ENCODE measurements around the gene ANO9. TPM values are rescaled to one million over a fixed set of nuclear protein-coding genes. Genes with fewer than 3 reads are reported as not detected.
A peak's percentile ranks its signal among the peaks of the same experiment; 100 is the strongest.
"Not testable (repeated sequence)": the region's sequence is repeated elsewhere in the genome, so short reads cannot be mapped to it uniquely, and the experiment has no call there.

ANO9 gene
- polyA plus RNA-seq, 1 donor from 2014 or later: 4.9 TPM

DNA sequence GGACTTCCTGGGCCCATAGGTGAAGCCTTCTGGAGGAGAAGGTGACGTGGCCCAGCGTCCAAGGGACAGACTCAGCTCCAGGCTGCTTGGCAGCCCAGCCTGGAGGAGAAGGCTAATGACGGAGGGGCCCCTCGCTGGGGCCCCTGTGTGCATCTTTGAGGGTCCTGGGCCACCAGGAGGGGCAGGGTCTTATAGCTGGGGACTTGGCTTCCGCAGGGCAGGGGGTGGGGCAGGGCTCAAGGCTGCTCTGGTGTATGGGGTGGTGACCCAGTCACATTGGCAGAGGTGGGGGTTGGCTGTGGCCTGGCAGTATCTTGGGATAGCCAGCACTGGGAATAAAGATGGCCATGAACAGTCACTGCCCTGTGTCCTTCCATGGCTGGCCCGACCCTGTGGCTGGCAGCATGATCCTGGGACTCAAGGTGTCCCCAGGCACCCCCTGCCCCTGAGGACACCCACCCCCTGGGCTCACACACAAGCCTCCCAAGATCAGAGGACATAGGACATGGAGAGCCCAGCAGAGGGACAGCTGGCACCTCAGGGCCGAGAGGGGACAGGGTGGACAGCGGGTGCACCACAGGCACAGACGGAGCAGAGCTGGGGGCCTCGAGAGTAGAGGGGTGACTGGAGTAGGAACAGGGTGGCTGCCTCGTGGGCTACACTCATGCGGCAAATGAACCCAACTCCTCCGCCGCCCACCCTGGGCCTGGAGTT, 37.1 kb downstream of the ANO9 start:
- Mint-ChIP-seq H3K27me3 (peaks cover 7% of the 10 kb centered on the region), H3K27ac (peak overlapping the region in 1 of 3 donors; percentile 64), H3K36me3 (peaks cover 1% of the 10 kb centered on the region), H3K4me1 (peaks cover 0 to 2% (median under 1%) of the 10 kb centered on the region in 3 donors), H3K4me3 (peak overlapping the region in 1 of 4 donors; percentile 45), H3K9me3 (no peaks in the 10 kb centered on the region)

DNA sequence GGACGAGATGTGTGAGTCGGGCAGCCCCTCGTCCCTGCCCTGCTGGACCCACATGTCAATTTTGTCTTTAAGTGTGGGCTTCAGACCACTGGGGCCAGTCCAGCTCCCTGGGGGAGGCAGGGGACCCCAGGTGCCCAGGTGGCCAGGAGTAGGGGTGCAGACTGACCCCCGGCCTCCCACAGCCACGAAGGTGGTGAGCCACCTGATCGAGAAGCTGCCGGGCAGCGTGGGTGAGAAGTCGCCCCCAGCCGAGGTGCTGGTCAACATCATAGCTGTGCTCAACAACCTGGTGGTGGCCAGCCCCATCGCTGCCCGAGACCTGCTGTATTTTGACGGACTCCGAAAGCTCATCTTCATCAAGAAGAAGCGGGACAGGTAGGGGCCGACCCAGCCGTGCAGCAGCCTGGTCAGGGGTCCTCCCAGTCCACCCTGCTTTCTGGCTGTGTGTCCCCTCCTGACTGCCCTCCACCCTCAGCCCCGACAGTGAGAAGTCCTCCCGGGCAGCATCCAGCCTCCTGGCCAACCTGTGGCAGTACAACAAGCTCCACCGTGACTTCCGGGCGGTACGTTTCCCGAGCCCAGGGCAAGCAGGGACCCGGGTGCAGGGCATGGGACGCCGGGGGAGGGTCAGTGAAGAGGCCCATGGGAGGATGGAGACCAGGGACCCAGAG, 37.9 kb downstream of the ANO9 start:
- H3K4me1 Mint-ChIP-seq: peaks cover 0 to 2% (median 0%) of the 10 kb centered on the region in 3 donors
- no peak overlapping the region for H3K4me3 Mint-ChIP-seq
- H3K27me3 Mint-ChIP-seq: peaks cover 10% of the 10 kb centered on the region
- H3K9me3 Mint-ChIP-seq: no peaks in the 10 kb centered on the region
- H3K27ac Mint-ChIP-seq: peak overlapping the region in 1 of 3 donors; percentile 58
- peaks cover 1% of the 10 kb centered on the region for H3K36me3 Mint-ChIP-seq

DNA sequence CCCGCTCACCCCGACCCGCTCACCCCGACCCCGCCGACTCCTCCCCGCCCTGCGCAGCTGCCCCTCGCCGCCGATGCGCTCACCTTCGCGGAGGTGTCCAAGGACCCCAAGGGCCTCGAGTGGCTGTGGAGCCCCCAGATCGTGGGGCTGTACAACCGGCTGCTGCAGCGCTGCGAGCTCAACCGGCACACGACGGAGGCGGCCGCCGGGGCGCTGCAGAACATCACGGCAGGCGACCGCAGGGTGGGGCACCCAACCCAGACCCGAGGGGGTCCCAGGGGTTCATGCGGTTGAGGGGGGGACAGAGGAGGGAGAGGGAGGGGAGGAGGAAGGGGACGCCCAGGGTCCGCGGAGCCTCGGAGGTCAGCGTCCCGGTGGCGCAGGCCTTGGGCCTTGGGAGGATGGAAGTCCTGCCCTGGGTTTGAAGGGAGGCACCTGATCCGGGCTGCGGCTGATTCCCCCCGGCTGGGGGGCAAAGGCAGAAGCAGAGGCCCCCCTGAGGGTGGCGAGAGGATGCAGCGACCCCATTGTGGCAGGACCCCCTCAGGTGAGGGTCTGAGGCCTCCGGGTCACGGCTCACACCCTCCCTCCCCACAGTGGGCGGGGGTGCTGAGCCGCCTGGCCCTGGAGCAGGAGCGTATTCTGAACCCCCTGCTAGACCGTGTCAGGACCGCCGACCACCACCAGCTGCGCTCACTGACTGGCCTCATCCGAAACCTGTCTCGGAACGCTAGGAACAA, 38.6 kb downstream of the ANO9 start:
- H3K4me3 Mint-ChIP-seq: no peak overlapping the region
- peak overlapping the region in 1 of 3 donors; percentile 31 for H3K27ac Mint-ChIP-seq
- H3K4me1 Mint-ChIP-seq: peaks cover 0 to 2% (median 0%) of the 10 kb centered on the region in 3 donors
- H3K36me3 Mint-ChIP-seq: peaks cover 1% of the 10 kb centered on the region
- H3K9me3 Mint-ChIP-seq: no peaks in the 10 kb centered on the region
- peaks cover 10% of the 10 kb centered on the region for H3K27me3 Mint-ChIP-seq

DNA sequence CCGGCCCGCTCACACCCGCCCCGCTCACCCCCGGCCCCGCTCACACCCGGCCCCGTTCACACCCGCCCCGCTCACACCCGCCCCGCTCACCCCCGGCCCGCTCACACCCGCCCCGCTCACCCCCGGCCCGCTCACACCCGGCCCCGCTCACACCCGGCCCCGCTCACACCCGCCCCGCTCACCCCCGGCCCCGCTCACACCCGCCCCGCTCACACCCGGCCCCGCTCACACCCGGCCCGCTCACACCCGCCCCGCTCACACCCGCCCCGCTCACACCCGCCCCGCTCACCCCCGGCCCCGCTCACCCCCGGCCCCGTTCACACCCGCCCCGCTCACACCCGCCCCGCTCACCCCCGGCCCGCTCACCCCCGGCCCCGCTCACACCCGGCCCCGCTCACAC, 40.6 kb downstream of the ANO9 start:
- H3K9me3 Mint-ChIP-seq, H3K4me3 Mint-ChIP-seq, H3K4me1 Mint-ChIP-seq, H3K27ac Mint-ChIP-seq, H3K36me3 Mint-ChIP-seq: not testable (repeated sequence)
- H3K27me3 Mint-ChIP-seq: peaks cover 10% of the 10 kb centered on the region

DNA sequence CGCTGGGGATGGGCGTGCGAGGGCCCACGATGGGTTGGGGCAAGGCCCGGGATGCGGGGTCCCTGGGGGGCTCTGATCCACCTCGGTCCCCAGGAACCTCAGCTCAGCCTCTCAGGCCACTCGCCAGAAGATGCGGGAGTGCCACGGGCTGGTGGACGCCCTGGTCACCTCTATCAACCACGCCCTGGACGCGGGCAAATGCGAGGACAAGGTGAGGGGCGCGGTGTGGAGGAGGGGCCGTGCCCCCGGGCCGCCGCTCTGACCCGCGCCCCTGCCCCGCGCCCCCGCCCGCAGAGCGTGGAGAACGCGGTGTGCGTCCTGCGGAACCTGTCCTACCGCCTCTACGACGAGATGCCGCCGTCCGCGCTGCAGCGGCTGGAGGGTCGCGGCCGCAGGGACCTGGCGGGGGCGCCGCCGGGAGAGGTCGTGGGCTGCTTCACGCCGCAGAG, 41.5 kb downstream of the ANO9 start:
- Mint-ChIP-seq H3K4me3 (no peak overlapping the region), H3K36me3 (peaks cover under 1% of the 10 kb centered on the region), H3K27ac (no peak overlapping the region), H3K4me1 (peaks cover 0 to 2% (median 0%) of the 10 kb centered on the region in 3 donors), H3K9me3 (no peaks in the 10 kb centered on the region), H3K27me3 (peaks cover 10% of the 10 kb centered on the region)

DNA sequence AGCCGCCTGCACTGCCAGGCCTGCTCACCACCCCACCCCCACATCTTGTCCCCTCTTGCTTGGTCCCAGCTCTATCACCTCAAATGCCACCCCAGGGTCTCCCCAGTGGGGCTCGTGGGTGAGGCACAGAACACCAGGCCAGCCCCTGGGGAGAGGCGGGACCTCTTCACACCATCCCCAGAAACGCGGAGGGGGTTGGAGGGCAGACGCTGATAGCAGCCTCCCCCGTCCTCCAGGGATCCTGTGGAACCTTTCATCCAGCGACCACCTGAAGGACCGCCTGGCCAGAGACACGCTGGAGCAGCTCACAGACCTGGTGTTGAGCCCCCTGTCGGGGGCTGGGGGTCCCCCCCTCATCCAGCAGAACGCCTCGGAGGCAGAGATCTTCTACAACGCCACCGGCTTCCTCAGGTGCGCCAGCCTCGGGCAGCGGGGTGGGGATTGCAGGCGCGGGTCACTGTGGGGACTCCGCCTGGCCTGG, 42.0 kb downstream of the ANO9 start:
- Mint-ChIP-seq H3K36me3 (no peaks in the 10 kb centered on the region), H3K4me1 (peaks cover 0 to 2% (median 0%) of the 10 kb centered on the region in 3 donors), H3K27me3 (peaks cover 10% of the 10 kb centered on the region), H3K4me3 (no peak overlapping the region), H3K9me3 (no peaks in the 10 kb centered on the region), H3K27ac (no peak overlapping the region)

DNA sequence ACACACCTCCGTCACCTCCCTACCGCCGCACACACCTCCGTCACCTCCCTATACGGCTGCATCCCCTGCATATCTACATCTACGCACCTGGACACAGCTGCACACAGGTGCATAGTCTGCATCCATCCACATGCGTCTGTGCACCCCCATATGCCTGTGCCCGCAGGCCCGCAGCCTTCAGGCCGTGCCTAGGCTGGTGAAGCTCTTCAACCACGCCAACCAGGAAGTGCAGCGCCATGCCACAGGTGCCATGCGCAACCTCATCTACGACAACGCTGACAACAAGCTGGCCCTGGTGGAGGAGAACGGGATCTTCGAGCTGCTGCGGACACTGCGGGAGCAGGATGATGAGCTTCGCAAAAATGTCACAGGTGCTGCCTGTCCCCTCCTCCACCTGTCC, 43.0 kb downstream of the ANO9 start:
- H3K4me1 Mint-ChIP-seq: peaks cover 0 to 2% (median 0%) of the 10 kb centered on the region in 3 donors
- no peaks in the 10 kb centered on the region for H3K9me3 Mint-ChIP-seq
- H3K36me3 Mint-ChIP-seq: no peaks in the 10 kb centered on the region
- H3K4me3 Mint-ChIP-seq: no peak overlapping the region
- peak overlapping the region in 1 of 3 donors; percentile 42 for H3K27ac Mint-ChIP-seq
- peaks cover 5% of the 10 kb centered on the region for H3K27me3 Mint-ChIP-seq

DNA sequence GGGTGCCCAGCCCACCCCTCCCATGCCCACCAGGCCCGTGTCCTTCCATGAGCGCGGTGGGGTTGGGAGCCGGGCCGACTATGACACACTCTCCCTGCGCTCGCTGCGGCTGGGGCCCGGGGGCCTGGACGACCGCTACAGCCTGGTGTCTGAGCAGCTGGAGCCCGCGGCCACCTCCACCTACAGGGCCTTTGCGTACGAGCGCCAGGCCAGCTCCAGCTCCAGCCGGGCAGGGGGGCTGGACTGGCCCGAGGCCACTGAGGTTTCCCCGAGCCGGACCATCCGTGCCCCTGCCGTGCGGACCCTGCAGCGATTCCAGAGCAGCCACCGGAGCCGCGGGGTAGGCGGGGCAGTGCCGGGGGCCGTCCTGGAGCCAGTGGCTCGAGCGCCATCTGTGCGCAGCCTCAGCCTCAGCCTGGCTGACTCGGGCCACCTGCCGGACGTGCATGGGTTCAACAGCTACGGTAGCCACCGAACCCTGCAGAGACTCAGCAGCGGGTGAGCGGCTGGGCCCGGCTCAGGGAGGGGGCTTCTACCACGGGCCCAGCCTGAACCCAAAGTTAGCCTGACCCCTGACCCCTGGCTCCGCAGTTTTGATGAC, 44.8 kb downstream of the ANO9 start:
- Mint-ChIP-seq H3K27me3 (peaks cover 5% of the 10 kb centered on the region), H3K36me3 (no peaks in the 10 kb centered on the region), H3K4me3 (peak overlapping the region in 3 of 4 donors; percentile 27 to 78 (median 59)), H3K27ac (no peak overlapping the region), H3K4me1 (peaks cover 0 to 2% (median 0%) of the 10 kb centered on the region in 3 donors), H3K9me3 (no peaks in the 10 kb centered on the region)

DNA sequence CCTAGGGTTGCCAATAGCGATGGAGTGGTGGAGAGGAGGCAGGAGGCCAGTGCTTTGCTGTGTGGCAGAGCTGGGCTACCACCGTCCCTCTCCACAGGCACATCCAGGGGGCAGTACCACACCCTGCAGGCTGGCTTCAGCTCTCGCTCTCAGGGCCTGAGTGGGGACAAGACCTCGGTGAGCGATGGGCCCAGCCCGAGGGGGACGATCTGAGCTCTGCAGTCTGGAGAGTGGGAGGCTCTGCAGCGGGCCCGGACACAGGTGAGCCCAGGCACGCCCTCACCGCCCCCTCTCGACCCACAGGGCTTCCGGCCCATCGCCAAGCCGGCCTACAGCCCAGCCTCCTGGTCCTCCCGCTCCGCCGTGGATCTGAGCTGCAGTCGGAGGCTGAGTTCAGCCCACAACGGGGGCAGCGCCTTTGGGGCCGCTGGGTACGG, 45.3 kb downstream of the ANO9 start:
- H3K4me3 Mint-ChIP-seq: peak overlapping the region in 3 of 4 donors; percentile 59 to 78 (median 63)
- H3K9me3 Mint-ChIP-seq: no peaks in the 10 kb centered on the region
- H3K4me1 Mint-ChIP-seq: peaks cover 0 to 2% (median 0%) of the 10 kb centered on the region in 3 donors
- no peaks in the 10 kb centered on the region for H3K36me3 Mint-ChIP-seq
- H3K27me3 Mint-ChIP-seq: peaks cover 5% of the 10 kb centered on the region
- H3K27ac Mint-ChIP-seq: no peak overlapping the region

DNA sequence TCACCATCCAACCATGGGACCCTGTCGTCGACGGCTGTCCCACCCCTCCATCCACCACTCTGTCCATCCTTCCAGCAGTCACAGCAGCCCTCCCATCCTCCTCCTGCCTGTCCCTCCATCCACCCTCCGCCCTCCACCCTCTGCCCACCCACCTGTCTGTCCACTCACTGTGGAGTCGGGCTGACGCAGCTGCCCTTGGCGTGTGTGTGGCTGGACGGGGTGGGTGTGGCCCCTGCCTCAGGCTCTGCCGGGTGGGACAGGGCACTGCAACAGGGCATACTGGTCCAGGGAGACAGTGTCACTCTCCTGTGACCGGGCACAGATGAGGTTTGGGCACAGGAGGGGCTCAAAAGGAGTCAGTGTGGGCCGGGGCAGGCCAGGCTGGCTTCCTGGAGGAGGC, 45.9 kb downstream of the ANO9 start:
- Mint-ChIP-seq H3K27me3 (peaks cover 5% of the 10 kb centered on the region), H3K4me3 (peak overlapping the region in 1 of 4 donors; percentile 78), H3K9me3 (no peaks in the 10 kb centered on the region), H3K36me3 (no peaks in the 10 kb centered on the region), H3K27ac (no peak overlapping the region), H3K4me1 (peaks cover 0 to 2% (median 0%) of the 10 kb centered on the region in 3 donors)

DNA sequence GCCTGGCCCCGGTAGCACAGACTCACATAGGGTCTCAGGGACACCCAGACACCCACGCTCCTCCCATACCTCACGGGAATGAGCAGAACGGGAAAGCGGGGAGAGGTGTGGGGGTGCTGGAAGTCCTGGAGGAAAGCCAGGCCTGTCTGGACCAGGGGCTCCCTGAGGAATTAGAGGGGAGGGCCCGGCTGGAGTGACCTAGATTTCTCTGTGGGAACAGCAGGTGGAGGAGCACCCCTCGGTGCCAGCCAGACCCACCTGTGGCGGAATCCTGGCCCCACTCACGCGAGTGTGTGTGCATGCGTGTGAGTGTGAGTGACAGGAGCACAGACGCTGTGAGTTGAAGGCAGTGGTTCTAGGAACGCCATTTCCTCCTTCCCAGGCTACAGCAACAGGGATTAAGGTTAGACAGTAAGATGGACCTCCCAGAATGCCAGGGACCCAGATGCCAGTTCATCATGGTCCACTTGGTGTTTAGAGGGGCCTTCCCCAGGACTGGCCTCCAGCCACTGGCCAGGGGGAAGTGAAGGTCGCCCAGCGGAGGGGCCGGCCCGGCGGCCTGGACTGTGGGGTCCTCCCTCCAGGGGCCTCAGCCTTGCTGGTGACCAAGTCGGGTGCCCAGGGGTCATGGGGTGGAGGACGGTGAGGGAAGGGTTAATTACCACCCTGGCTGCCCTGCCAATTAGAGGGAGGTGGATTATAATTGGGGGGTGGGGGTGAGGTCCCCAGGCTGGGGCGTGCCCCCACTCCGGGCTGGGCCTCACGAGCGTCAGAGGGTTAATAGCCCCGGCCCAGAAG, 46.8 kb downstream of the ANO9 start:
- Mint-ChIP-seq H3K36me3 (no peaks in the 10 kb centered on the region), H3K4me3 (no peak overlapping the region), H3K27ac (no peak overlapping the region), H3K4me1 (peaks cover 0 to 2% (median 0%) of the 10 kb centered on the region in 3 donors), H3K9me3 (no peaks in the 10 kb centered on the region), H3K27me3 (peaks cover 5% of the 10 kb centered on the region)

DNA sequence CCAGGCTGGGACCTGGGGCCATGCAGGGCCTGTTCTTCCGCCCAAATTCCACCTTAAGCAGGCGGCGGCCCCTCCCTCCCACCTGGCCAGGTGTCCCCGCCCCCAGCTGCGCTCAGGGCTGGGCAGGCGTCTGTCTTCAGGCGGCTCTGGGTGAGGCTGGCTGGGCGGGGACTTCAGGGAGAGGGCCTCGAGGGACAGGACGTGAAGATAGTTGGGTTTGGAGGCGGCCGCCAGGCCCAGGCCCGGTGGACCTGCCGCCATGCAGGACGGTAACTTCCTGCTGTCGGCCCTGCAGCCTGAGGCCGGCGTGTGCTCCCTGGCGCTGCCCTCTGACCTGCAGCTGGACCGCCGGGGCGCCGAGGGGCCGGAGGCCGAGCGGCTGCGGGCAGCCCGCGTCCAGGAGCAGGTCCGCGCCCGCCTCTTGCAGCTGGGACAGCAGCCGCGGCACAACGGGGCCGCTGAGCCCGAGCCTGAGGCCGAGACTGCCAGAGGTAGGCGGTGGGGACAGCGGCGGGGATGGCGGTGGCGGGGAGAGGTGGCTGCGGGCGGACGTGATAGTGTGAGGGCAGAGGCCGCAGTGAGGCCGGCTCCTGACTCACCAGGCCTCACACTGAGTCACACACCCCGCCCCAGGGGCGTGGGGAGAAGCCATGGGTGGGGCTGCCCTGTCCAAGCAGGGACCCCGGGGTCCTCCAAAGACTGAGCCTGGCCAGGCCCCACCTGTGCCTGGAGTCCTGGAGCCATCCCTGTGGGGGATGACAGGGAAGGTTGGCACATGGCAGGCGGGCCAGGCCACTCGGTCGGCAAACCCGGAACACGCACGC, 47.6 kb downstream of the ANO9 start, which contains the start of gene PKP3:
Gene PKP3 (plus strand): TSS at position 176 of the 824 bp plus-strand sequence. CDS start 84 bp downstream, at position 260.
- Mint-ChIP-seq H3K36me3 (no peaks in the 10 kb centered on the region), H3K4me3 (no peak within 1 kb of the TSS), H3K27ac (no peak within 1 kb of the TSS), H3K27me3 (no peaks in the 10 kb centered on the region), H3K9me3 (no peaks in the 10 kb centered on the region), H3K4me1 (peaks cover 0 to 2% (median 0%) of the 10 kb centered on the region in 3 donors)

All from IgD-negative memory B cell (primary cell).